HFF-Myc (cell line): ENCODE measurements around the gene ADRB2.

Experiments
- DNase-seq: peaks from one replicate; pipeline ENCODE4 v3.0.0-alpha.2; 2011; ENCODE audit warnings: low read depth; ENCODE audit errors: extremely low read depth
- H3K4me3 ChIP-seq: replicated peaks from 2 replicates; pipeline ENCODE4 v1.5.1; 2011; ENCODE audit warnings: low read depth, mild to moderate bottlenecking, control low read depth, low read length
- CTCF ChIP-seq: IDR thresholded peaks from 2 replicates; pipeline ENCODE4 v1.5.1; 2012; ENCODE audit warnings: mild to moderate bottlenecking, low read depth, low read length, control low read depth; ENCODE audit errors: missing control alignments

ADRB2 gene

GRCh38 chr5:148829248-148829594 lies 2.8 kb downstream of the ADRB2 start:
- TF ChIP-seq CTCF: no peak
- DNase-seq: no peak
- H3K4me3 ChIP-seq: peak overlapping the region; percentile 25; the same call in 1 of the 2 replicates

GRCh38 chr5:148829734-148830133 lies 3.3 kb downstream of the ADRB2 start:
- no peak for DNase-seq
- TF ChIP-seq CTCF: no peak
- H3K4me3 ChIP-seq: no peak overlapping the region

- TF ChIP-seq CTCF: no peak
- DNase-seq: no peak
- no peak overlapping the region for H3K4me3 ChIP-seq
These were observed 3.8 kb downstream of the ADRB2 start for GRCh38 chr5:148830211-148830610.

GRCh38 chr5:148831590-148832565 lies 5.5 kb downstream of the ADRB2 start:
- no peak overlapping the region for H3K4me3 ChIP-seq
- no peak for TF ChIP-seq CTCF
- DNase-seq: no peak

- no peak for DNase-seq
- TF ChIP-seq CTCF: no peak
- H3K4me3 ChIP-seq: no peak overlapping the region
These were observed 6.7 kb downstream of the ADRB2 start for GRCh38 chr5:148833122-148833521.

- no peak overlapping the region for H3K4me3 ChIP-seq
- TF ChIP-seq CTCF: no peak
- no peak for DNase-seq
These were observed 7.5 kb downstream of the ADRB2 start for GRCh38 chr5:148833925-148834324.
